ENCODE results near the gene BCO2. TPM values are rescaled to one million over a fixed set of nuclear protein-coding genes. Genes with fewer than 3 reads are reported as not detected.

Gene BCO2
- total RNA-seq, 4 donors from 2014 or later = 9.9 to 56.2 (median 25.4) TPM

DNA sequence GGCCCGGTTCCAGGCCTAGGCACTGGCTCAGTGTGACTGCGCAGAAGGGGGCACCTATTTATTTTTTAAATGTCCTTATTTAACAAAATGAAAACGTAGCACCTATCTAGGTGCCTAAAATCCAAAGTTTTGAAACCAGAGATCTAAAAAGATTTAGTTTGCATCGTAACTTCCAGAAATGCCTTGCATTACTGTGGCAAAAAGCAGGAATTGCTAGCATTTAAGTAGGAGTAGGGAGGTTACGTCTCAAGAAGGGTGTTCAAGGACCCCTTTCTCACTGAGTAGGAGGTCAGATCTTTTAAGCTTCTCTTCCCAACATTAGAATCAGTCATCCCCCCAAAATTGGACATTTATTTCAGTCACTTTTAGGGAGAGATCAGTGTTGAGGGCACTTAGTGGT lies 93.1 kb downstream of the BCO2 start:
- DNase-seq = no peak
- H3K4me1 ChIP-seq = no peaks in the 10 kb centered on the region
- no peaks in the 10 kb centered on the region for H3K36me3 ChIP-seq
- H3K27me3 ChIP-seq = no peaks in the 10 kb centered on the region
- H3K27ac ChIP-seq = no peak overlapping the region
- no peak overlapping the region for H3K4me3 ChIP-seq
- no peak for TF ChIP-seq POLR2A (IDR thresholded peaks at IDR 0.05)
- TF ChIP-seq, protein P1, sequence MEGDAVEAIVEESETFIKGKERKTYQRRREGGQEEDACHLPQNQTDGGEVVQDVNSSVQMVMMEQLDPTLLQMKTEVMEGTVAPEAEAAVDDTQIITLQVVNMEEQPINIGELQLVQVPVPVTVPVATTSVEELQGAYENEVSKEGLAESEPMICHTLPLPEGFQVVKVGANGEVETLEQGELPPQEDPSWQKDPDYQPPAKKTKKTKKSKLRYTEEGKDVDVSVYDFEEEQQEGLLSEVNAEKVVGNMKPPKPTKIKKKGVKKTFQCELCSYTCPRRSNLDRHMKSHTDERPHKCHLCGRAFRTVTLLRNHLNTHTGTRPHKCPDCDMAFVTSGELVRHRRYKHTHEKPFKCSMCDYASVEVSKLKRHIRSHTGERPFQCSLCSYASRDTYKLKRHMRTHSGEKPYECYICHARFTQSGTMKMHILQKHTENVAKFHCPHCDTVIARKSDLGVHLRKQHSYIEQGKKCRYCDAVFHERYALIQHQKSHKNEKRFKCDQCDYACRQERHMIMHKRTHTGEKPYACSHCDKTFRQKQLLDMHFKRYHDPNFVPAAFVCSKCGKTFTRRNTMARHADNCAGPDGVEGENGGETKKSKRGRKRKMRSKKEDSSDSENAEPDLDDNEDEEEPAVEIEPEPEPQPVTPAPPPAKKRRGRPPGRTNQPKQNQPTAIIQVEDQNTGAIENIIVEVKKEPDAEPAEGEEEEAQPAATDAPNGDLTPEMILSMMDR (IDR thresholded peaks at IDR 0.05) = no peak
- H3K9me3 ChIP-seq = no peaks in the 10 kb centered on the region

Small RNA genes lying within 50 kb of the gene (small RNA-seq; reads per million reads assigned to genes)
- 0 reads per million in 2 donors for gene MRPS36P4

Other genes starting within 250 kb of the BCO2 start
- gene DIXDC1, start 238.2 kb upstream of the BCO2 start, total RNA-seq = 10 to 100 TPM in 3 of 4 donors, 1 to 10 TPM in 1; 9.8 to 37.1 (median 15.1) TPM
- 10 to 100 TPM; 23.2 to 28.6 (median 27.0) TPM for gene DLAT, start 150.1 kb upstream of the BCO2 start, total RNA-seq
- gene PIH1D2, start 101.5 kb upstream of the BCO2 start, total RNA-seq = 10 to 100 TPM in 1 of 4 donors, 1 to 10 TPM in 1, not detected in 2; 2.8 to 11.6 TPM
- 10 to 100 TPM; 10.1 to 28.1 (median 11.8) TPM for gene NKAPD1, start 101.2 kb upstream of the BCO2 start, total RNA-seq
- gene TIMM8B, start 88.8 kb upstream of the BCO2 start, total RNA-seq = 10 to 100 TPM; 27.8 to 33.3 (median 29.8) TPM
- 100 to 1,000 TPM; 114 to 290 (median 149) TPM for gene SDHD, start 88.6 kb upstream of the BCO2 start, total RNA-seq
- 10 to 100 TPM; 19.0 to 57.4 (median 42.5) TPM for gene IL18, start 11.4 kb upstream of the BCO2 start, total RNA-seq
- 1 to 10 TPM in 1 of 4 donors, not detected in 3; 2.0 TPM for gene TEX12, start 8.1 kb upstream of the BCO2 start, total RNA-seq
- gene PTS, start 50.9 kb downstream of the BCO2 start, total RNA-seq = 10 to 100 TPM; 15.7 to 34.3 (median 24.5) TPM
- not detected for gene PLET1, start 85.3 kb downstream of the BCO2 start, total RNA-seq

Data from Peyer's patch (tissue), 4 donors.